Measurements from ENCODE around the gene ATXN1. TPM values are rescaled to one million over a fixed set of nuclear protein-coding genes. Genes with fewer than 3 reads are reported as not detected.

The ATXN1 gene
- total and polyA plus RNA-seq, 2 of the 13 experiments (the other 11 are each of a cell fraction or from before 2014, with no cell fraction given), result 20.7 to 39.5 TPM

DNA sequence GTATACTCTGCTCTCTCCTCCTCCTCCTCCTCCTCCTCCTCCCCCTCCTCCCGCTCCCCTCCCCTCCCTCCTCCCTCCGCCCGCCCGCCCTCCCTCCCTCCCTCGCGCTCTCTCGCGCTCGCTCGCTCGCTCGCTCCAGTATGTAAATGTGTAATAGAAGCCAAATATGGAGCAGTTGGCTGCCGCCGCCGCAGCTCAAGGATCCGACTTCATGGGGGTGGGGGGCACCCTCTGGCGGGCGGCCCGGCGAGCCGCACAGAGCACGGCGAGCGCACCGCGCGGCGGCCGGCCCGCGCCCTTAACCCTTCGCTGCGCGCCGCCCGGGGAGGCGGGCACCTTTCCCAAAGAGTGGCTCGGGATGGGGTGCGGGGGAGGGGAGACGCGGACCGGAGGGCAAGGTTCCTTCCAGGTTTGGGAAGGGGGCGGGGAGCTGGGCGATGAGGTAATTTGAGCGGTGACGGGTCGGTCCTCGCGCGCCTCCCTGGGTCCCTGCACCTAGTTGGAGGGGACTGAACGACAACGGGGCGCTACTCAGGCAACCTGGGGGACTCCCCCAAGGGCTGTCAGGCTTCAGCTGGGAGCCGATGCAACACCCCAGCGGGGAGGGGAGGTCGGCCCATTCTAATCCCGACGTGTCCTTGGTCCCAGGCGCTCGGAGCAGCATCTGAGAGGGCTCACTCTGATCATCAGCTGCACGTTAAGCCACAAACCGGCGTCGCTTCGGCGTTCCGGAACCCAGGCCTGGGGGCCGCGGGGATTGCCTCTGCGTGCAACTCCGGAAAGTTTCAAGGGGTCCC, 409 bp upstream of the ATXN1 start (continued):
- TF ChIP-seq ZNF101 (CRISPR knock-in tag; IDR thresholded peaks at IDR 0.05; ENCODE audit: borderline replicate concordance, low read depth) (no peak), MXD4 (CRISPR knock-in tag; IDR thresholded peaks at IDR 0.05) (peak; percentile 55), NCOA5 (CRISPR knock-in tag; IDR thresholded peaks at IDR 0.05) (no peak), PAWR (CRISPR knock-in tag; IDR thresholded peaks at IDR 0.05; ENCODE audit: borderline replicate concordance) (0 out of 2 replicates have a peak, but pooled peaks have one; percentile 85), ZNF747 (CRISPR knock-in tag; IDR thresholded peaks at IDR 0.05; ENCODE audit: borderline replicate concordance) (0 out of 2 replicates have a peak, but pooled peaks have one; percentile 83), CC2D1A (CRISPR knock-in tag; IDR thresholded peaks at IDR 0.05) (no peak), SATB2 (CRISPR knock-in tag; IDR thresholded peaks at IDR 0.05) (no peak), RFXANK (CRISPR knock-in tag; IDR thresholded peaks at IDR 0.05) (peak; percentile 42; the same call in 1 of the 2 replicates), MLLT10 (CRISPR knock-in tag; IDR thresholded peaks at IDR 0.05) (no peak), PRMT3 (CRISPR knock-in tag; IDR thresholded peaks at IDR 0.05; ENCODE audit: borderline replicate concordance, low read depth) (0 out of 2 replicates have a peak, but pooled peaks have one; percentile 64), AKAP8 (CRISPR knock-in tag; IDR thresholded peaks at IDR 0.05) (peak; percentile 62; the same call in 1 of the 2 replicates), TBL1XR1 (IDR thresholded peaks at IDR 0.05; ENCODE audit: borderline replicate concordance, low read length, partially characterized antibody) (peak; percentile 53), RELA (CRISPR knock-in tag; IDR thresholded peaks at IDR 0.05) (peak; percentile 35; the same call in 1 of the 2 replicates), KDM5A (IDR thresholded peaks at IDR 0.05; ENCODE audit: borderline replicate concordance, low read length) (no peak; the same call in 1 of the 2 replicates), ZNF775 (CRISPR knock-in tag; IDR thresholded peaks at IDR 0.05; ENCODE audit: borderline replicate concordance) (no peak), AGO1 (IDR thresholded peaks at IDR 0.05; ENCODE audit: low read depth, low read length, poor library complexity, severe bottlenecking) (peak; percentile 79)
- TF ChIP-seq, protein P1, sequence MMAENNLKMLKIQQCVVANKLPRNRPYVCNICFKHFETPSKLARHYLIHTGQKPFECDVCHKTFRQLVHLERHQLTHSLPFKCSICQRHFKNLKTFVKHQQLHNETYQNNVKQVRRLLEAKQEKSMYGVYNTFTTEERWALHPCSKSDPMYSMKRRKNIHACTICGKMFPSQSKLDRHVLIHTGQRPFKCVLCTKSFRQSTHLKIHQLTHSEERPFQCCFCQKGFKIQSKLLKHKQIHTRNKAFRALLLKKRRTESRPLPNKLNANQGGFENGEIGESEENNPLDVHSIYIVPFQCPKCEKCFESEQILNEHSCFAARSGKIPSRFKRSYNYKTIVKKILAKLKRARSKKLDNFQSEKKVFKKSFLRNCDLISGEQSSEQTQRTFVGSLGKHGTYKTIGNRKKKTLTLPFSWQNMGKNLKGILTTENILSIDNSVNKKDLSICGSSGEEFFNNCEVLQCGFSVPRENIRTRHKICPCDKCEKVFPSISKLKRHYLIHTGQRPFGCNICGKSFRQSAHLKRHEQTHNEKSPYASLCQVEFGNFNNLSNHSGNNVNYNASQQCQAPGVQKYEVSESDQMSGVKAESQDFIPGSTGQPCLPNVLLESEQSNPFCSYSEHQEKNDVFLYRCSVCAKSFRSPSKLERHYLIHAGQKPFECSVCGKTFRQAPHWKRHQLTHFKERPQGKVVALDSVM (CRISPR knock-in tag; IDR thresholded peaks at IDR 0.05), result 0 out of 2 replicates have a peak, but pooled peaks have one; percentile 9
- TF ChIP-seq, protein P2, sequence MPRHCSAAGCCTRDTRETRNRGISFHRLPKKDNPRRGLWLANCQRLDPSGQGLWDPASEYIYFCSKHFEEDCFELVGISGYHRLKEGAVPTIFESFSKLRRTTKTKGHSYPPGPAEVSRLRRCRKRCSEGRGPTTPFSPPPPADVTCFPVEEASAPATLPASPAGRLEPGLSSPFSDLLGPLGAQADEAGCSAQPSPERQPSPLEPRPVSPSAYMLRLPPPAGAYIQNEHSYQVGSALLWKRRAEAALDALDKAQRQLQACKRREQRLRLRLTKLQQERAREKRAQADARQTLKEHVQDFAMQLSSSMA (CRISPR knock-in tag; IDR thresholded peaks at IDR 0.05), result no peak
- TF ChIP-seq, protein P3, sequence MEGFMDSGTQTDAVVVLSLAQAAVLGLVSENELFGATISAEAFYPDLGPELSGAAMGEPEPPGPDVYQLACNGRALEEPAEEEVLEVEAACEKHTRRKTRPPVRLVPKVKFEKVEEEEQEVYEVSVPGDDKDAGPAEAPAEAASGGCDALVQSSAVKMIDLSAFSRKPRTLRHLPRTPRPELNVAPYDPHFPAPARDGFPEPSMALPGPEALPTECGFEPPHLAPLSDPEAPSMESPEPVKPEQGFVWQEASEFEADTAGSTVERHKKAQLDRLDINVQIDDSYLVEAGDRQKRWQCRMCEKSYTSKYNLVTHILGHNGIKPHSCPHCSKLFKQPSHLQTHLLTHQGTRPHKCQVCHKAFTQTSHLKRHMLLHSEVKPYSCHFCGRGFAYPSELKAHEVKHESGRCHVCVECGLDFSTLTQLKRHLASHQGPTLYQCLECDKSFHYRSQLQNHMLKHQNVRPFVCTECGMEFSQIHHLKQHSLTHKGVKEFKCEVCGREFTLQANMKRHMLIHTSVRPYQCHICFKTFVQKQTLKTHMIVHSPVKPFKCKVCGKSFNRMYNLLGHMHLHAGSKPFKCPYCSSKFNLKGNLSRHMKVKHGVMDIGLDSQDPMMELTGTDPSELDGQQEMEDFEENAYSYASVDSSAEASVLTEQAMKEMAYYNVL (CRISPR knock-in tag; IDR thresholded peaks at IDR 0.05; ENCODE audit: borderline replicate concordance), result peak; percentile 66; the same call in 1 of the 2 replicates
- TF ChIP-seq, protein P4, sequence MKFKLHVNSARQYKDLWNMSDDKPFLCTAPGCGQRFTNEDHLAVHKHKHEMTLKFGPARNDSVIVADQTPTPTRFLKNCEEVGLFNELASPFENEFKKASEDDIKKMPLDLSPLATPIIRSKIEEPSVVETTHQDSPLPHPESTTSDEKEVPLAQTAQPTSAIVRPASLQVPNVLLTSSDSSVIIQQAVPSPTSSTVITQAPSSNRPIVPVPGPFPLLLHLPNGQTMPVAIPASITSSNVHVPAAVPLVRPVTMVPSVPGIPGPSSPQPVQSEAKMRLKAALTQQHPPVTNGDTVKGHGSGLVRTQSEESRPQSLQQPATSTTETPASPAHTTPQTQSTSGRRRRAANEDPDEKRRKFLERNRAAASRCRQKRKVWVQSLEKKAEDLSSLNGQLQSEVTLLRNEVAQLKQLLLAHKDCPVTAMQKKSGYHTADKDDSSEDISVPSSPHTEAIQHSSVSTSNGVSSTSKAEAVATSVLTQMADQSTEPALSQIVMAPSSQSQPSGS (CRISPR knock-in tag; IDR thresholded peaks at IDR 0.05), result peak; percentile 92
- TF ChIP-seq, protein P5, sequence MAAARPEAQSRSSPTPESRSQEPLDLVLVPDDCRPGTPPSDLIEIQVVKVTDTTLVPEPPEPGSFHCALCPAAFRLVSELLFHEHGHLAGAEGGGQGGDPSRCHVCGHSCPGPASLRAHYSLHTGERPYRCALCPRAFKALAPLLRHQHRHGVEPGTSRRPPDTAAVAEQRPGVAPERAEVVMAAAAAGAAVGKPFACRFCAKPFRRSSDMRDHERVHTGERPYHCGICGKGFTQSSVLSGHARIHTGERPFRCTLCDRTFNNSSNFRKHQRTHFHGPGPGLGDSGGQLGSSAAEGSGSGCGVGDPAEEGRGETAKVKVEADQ (CRISPR knock-in tag; IDR thresholded peaks at IDR 0.05; ENCODE audit: borderline replicate concordance), result 0 out of 2 replicates have a peak, but pooled peaks have one; percentile 87
